SK-N-SH (cell line): Measurements from ENCODE around the gene WASF2. TPM values are rescaled to one million over a fixed set of nuclear protein-coding genes. Genes with fewer than 3 reads are reported as not detected.

Source experiments
- CTCF ChIA-PET: fragments of 300-600, 350-600 bp; formaldehyde crosslinking; extraction: SDS; loops from one replicate; lab custom pipeline; 2021; lab: Yijun Ruan, JAX
- POLR2A ChIA-PET: fragments of 350-600 bp; sonication (Branson Sonifier 250); formaldehyde crosslinking; extraction: SDS; loops from one replicate; lab custom pipeline; 2020; ENCODE audit warnings: antibody characterized with exemption, inconsistent platforms; lab: Yijun Ruan, JAX
- DNase-seq: peaks from one replicate; pipeline ENCODE4 v3.0.0; 2012
- H2AFZ ChIP-seq: fragments of 200-600 bp; sonication (generic); 2 replicates; pipeline ENCODE4 v1.8.1; 2016; ENCODE audit warnings: antibody characterized with exemption, mild to moderate bottlenecking, low read depth
- H3F3A ChIP-seq: fragments of 200-600 bp; sonication (generic); replicated peaks from 2 replicates; pipeline ENCODE3; 2016; ENCODE audit warnings: antibody characterized with exemption, mild to moderate bottlenecking; ENCODE audit not compliant: insufficient read depth
- H3K27ac ChIP-seq, 2 experiments: fragments of 200-500 bp in 1 of 2; fragments of 200-600 bp in 1 of 2; sonication (Bioruptor generic) in 1 of 2; sonication (generic), shearing (Covaris generic) in 1 of 2; 2 replicates each; pipeline versions ENCODE4 v1.5.1 to v1.6.1; 2014 to 2016; ENCODE audit warnings: low read depth in 2 of 2, inconsistent platforms in 1 of 2, low read length in 1 of 2, mild to moderate bottlenecking in 1 of 2, mixed read lengths in 1 of 2
- H3K27me3 ChIP-seq: fragments of 200-600 bp; sonication (generic), shearing (Covaris generic); 2 replicates; pipeline ENCODE4 v1.6.1; 2016; ENCODE audit warnings: mixed run types; ENCODE audit not compliant: insufficient read depth
- H3K36me3 ChIP-seq, 2 experiments: fragments of 200-500 bp in 1 of 2; fragments of 200-600 bp in 1 of 2; sonication (Bioruptor generic) in 1 of 2; sonication (generic) in 1 of 2; replicated peaks in 1 of 2; 2 replicates each; pipeline versions ENCODE3 to v1.5.1; 2014 to 2016; ENCODE audit warnings: low read length in 1 of 2, mild to moderate bottlenecking in 1 of 2; ENCODE audit not compliant: insufficient read depth in 2 of 2, control insufficient read depth in 1 of 2
- H3K4me1 ChIP-seq, 2 experiments: fragments of 200-500 bp in 1 of 2; fragments of 200-600 bp in 1 of 2; sonication (Bioruptor generic) in 1 of 2; sonication (generic), shearing (Covaris generic) in 1 of 2; 2 replicates each; pipeline versions ENCODE4 v1.5.1 to v1.6.1; 2014 to 2016; ENCODE audit warnings: low read depth in 1 of 2, low read length in 1 of 2, mixed run types in 1 of 2; ENCODE audit not compliant: insufficient read depth in 2 of 2, control insufficient read depth in 1 of 2
- H3K4me2 ChIP-seq: fragments of 200-600 bp; sonication (generic), shearing (Covaris generic); 2 replicates; pipeline ENCODE4 v1.6.1; 2017; ENCODE audit warnings: mixed run types
- H3K4me3 ChIP-seq, 2 experiments: fragments of 200-500 bp in 1 of 2; fragments of 200-600 bp in 1 of 2; sonication (Bioruptor generic) in 1 of 2; sonication (generic), shearing (Covaris generic) in 1 of 2; 2 replicates each; pipeline versions ENCODE4 v1.5.1 to v1.8.1; 2014 to 2016; ENCODE audit warnings: low read depth in 2 of 2, inconsistent platforms in 1 of 2, low read length in 1 of 2, mild to moderate bottlenecking in 1 of 2, mixed read lengths in 1 of 2, moderate library complexity in 1 of 2
- H3K79me2 ChIP-seq: fragments of 200-600 bp; sonication (generic); 2 replicates; pipeline ENCODE4 v1.8.1; 2017; ENCODE audit warnings: mild to moderate bottlenecking; ENCODE audit not compliant: insufficient read depth
- H3K9ac ChIP-seq: fragments of 200-600 bp; sonication (generic); 2 replicates; pipeline ENCODE4 v1.6.1; 2017; ENCODE audit warnings: mixed run types
- H3K9me2 ChIP-seq: fragments of 200-600 bp; sonication (generic); 2 replicates; pipeline ENCODE4 v1.6.1; 2017; ENCODE audit warnings: mixed run types
- H3K9me3 ChIP-seq: fragments of 200-600 bp; sonication (generic); 2 replicates; pipeline ENCODE4 v1.6.1; 2017; ENCODE audit warnings: mixed run types, mild to moderate bottlenecking, moderate library complexity
- H4K20me1 ChIP-seq: fragments of 200-600 bp; sonication (generic); 2 replicates; pipeline ENCODE4 v1.6.1; 2017; ENCODE audit warnings: mild to moderate bottlenecking, mixed run types; ENCODE audit not compliant: insufficient read depth
- EP300 ChIP-seq, 2 experiments: IDR thresholded peaks; 2 replicates each; pipeline versions ENCODE4 v1.4.0 to v1.6.1; 2012; ENCODE audit warnings: borderline replicate concordance in 1 of 2, low read depth in 1 of 2, low read length in 1 of 2
- EZH2phosphoT487 ChIP-seq: fragments of 200-600 bp; sonication (generic); IDR thresholded peaks from 2 replicates; pipeline ENCODE4 v1.6.1; 2017; ENCODE audit warnings: low read depth, mixed run types, mild to moderate bottlenecking, antibody characterized with exemption, moderate library complexity, borderline replicate concordance
- FOXJ3 ChIP-seq: sonication (generic); formaldehyde crosslinking; IDR thresholded peaks from 2 replicates; pipeline ENCODE4 v1.5.1; 2020; ENCODE audit warnings: mild to moderate bottlenecking, missing genetic modification reagents
- GABPA ChIP-seq: IDR thresholded peaks from 2 replicates; pipeline ENCODE4 v1.4.0; 2012; ENCODE audit warnings: low read depth, mild to moderate bottlenecking
- MXI1 ChIP-seq: IDR thresholded peaks from 2 replicates; pipeline ENCODE4 v1.6.1; 2012; ENCODE audit warnings: mild to moderate bottlenecking, low read depth, low read length, improper control_type of control experiment
- NRF1 ChIP-seq: IDR thresholded peaks from 2 replicates; pipeline ENCODE4 v1.6.1; 2012; ENCODE audit warnings: low read depth, mild to moderate bottlenecking, low read length
- POLR2AphosphoS5 ChIP-seq: IDR thresholded peaks from 2 replicates; pipeline ENCODE4 v1.6.1; 2012; ENCODE audit warnings: low read depth, low read length
- RAD21 ChIP-seq: IDR thresholded peaks from 2 replicates; pipeline ENCODE4 v1.6.1; 2012; ENCODE audit warnings: mild to moderate bottlenecking, low read length
- RCOR1 ChIP-seq: fragments of 150-350 bp; IDR thresholded peaks from 2 replicates; pipeline ENCODE4 v1.6.1; 2017; ENCODE audit warnings: antibody characterized with exemption, low read length
- RFX5 ChIP-seq: IDR thresholded peaks from 2 replicates; pipeline ENCODE4 v1.6.1; 2012; ENCODE audit warnings: mild to moderate bottlenecking, improper control_type of control experiment, low read length
- RXRA ChIP-seq: IDR thresholded peaks from 2 replicates; pipeline ENCODE4 v1.4.0; 2012; ENCODE audit warnings: low read depth, mild to moderate bottlenecking, borderline replicate concordance
- SIN3A ChIP-seq: IDR thresholded peaks from 2 replicates; pipeline ENCODE4 v1.6.1; 2012; ENCODE audit warnings: low read depth, mild to moderate bottlenecking, low read length, moderate library complexity, borderline replicate concordance
- SMC3 ChIP-seq: IDR thresholded peaks from 2 replicates; pipeline ENCODE4 v1.6.1; 2012; ENCODE audit warnings: low read depth, low read length, improper control_type of control experiment
- TAF1 ChIP-seq: IDR thresholded peaks from 2 replicates; pipeline ENCODE4 v1.6.1; 2012; ENCODE audit warnings: low read depth, mild to moderate bottlenecking, low read length, moderate library complexity, borderline replicate concordance
- TCF12 ChIP-seq: IDR thresholded peaks from 2 replicates; pipeline ENCODE4 v1.4.0; 2012
- WGBS: methylation state at CpG from one replicate; pipeline ENCODE4 v1.1.6; 2017; ENCODE audit warnings: low lambda C conversion rate; 5-methylcytosine and 5-hydroxymethylcytosine counted together
- polyA plus RNA-seq, 3 experiments: library from polyadenylated mRNA; depleted of rRNA; stranded (reverse); fragments of >200 nt; gene quantifications; 2 replicates each; pipeline ENCODE4 v1.2.3, GENCODE V29; 2012
- TF ChIP-seq, protein P1 (sequence below): IDR thresholded peaks from 2 replicates; pipeline ENCODE4 v1.4.0; 2012; ENCODE audit warnings: low read depth, borderline replicate concordance
- TF ChIP-seq, protein P2 (sequence below): fragments of 150-350 bp; IDR thresholded peaks from 2 replicates; pipeline ENCODE4 v1.6.1; 2016; ENCODE audit warnings: mild to moderate bottlenecking, low read depth, low read length
- TF ChIP-seq, protein P3 (sequence below): fragments of 200-600 bp; sonication (generic); IDR thresholded peaks from 2 replicates; pipeline ENCODE4 v1.6.1; 2017; ENCODE audit warnings: antibody characterized with exemption, mild to moderate bottlenecking, moderate library complexity
- TF ChIP-seq, protein P4 (sequence below): IDR thresholded peaks from 2 replicates; pipeline ENCODE4 v1.4.0; 2012; ENCODE audit warnings: low read depth

Gene WASF2
- polyA plus RNA-seq, 1 of the 3 experiments (the other 2 are of a cell fraction) = 27.1 TPM

DNA sequence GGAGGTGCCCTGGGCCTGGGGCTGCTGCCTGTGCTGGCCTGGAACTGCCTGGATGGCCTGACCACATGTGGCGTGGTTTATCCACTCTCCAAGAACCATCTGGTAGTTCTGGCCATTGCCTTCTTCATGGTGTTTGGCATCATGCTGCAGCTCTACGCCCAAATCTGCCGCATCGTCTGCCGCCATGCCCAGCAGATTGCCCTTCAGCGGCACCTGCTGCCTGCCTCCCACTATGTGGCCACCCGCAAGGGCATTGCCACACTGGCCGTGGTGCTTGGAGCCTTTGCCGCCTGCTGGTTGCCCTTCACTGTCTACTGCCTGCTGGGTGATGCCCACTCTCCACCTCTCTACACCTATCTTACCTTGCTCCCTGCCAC lies 95.7 kb downstream of the WASF2 start:
- Histone ChIP-seq H3K4me3 (no peak overlapping the region), H4K20me1 (no peaks in the 10 kb centered on the region), H3K36me3 (no peaks in the 10 kb centered on the region), H3K4me1 (peaks cover 0 to 28% of the 10 kb centered on the region in 2 experiments; a peak in 2 of 4 replicates), H3K79me2 (peaks cover 11% of the 10 kb centered on the region; the same call in 1 of the 2 replicates), H3K27me3 (no peaks in the 10 kb centered on the region; the same call in 1 of the 2 replicates), H3K27ac (0 out of 4 replicates have a peak overlapping the region, but pooled peaks of 1 of the 2 experiments have one; percentile 15), H2AFZ (no peak overlapping the region), H3K9me3 (no peaks in the 10 kb centered on the region), H3K9me2 (no peaks in the 10 kb centered on the region)
- DNase-seq = no peak
- WGBS = 97% methylated on average over 9 of the region's 9 CpGs
- ChIA-PET CTCF (interaction anchor here (0.7 to 20.0 kb wide), 38 partner anchors 8 to 350 kb away, joined by 3 to 731 read pairs (median 6); partner anchors contain the start of genes AHDC1, MAP3K6 and SYTL1), POLR2A (interaction anchor here (1.1 to 2.1 kb wide), 3 partner anchors 28 to 278 kb away, joined by 3 to 14 read pairs (median 5); partner anchors contain the start of genes IFI6 and MAP3K6)
- TF ChIP-seq POLR2AphosphoS5 = no peak
- no peak for TF ChIP-seq GABPA
- no peak for TF ChIP-seq EZH2phosphoT487
- no peak for TF ChIP-seq TAF1
- no peak for TF ChIP-seq MXI1
- TF ChIP-seq, protein P1, sequence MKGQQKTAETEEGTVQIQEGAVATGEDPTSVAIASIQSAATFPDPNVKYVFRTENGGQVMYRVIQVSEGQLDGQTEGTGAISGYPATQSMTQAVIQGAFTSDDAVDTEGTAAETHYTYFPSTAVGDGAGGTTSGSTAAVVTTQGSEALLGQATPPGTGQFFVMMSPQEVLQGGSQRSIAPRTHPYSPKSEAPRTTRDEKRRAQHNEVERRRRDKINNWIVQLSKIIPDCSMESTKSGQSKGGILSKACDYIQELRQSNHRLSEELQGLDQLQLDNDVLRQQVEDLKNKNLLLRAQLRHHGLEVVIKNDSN = no peak
- TF ChIP-seq, protein P2, sequence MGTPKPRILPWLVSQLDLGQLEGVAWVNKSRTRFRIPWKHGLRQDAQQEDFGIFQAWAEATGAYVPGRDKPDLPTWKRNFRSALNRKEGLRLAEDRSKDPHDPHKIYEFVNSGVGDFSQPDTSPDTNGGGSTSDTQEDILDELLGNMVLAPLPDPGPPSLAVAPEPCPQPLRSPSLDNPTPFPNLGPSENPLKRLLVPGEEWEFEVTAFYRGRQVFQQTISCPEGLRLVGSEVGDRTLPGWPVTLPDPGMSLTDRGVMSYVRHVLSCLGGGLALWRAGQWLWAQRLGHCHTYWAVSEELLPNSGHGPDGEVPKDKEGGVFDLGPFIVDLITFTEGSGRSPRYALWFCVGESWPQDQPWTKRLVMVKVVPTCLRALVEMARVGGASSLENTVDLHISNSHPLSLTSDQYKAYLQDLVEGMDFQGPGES = no peak
- TF ChIP-seq, all 33 proteins: peak for 0
- Histone ChIP-seq H3K9ac (no peak overlapping the region), H3F3A (peaks cover 12% of the 10 kb centered on the region), H3K4me2 (no peak overlapping the region)

DNA sequence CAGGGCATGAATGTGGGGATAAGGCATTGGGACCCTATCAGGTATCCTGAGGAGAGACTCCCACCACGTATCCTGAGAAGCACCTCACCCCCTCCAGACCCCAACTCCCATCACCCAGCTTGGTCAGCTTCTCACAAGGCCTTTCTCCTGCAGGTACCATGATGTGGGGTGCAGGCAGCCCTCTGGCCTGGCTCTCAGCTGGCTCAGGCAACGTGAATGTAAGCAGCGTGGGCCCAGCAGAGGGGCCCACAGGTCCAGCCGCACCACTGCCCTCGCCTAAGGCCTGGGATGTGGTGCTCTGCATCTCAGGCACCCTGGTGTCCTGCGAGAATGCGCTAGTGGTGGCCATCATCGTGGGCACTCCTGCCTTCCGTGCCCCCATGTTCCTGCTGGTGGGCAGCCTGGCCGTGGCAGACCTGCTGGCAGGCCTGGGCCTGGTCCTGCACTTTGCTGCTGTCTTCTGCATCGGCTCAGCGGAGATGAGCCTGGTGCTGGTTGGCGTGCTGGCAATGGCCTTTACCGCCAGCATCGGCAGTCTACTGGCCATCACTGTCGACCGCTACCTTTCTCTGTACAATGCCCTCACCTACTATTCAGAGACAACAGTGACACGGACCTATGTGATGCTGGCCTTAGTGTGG lies 96.2 kb downstream of the WASF2 start:
- no peaks in the 10 kb centered on the region for H3K9me3 ChIP-seq
- no peak for DNase-seq
- H3K9me2 ChIP-seq = no peaks in the 10 kb centered on the region
- H3K4me1 ChIP-seq = peaks cover 0 to 28% of the 10 kb centered on the region in 2 experiments; a peak in 2 of 4 replicates
- peaks cover 9% of the 10 kb centered on the region for H3F3A ChIP-seq
- ChIA-PET CTCF (interaction anchor here (0.6 to 20.0 kb wide), 18 partner anchors 22 to 291 kb away, joined by 3 to 731 read pairs (median 4); partner anchors contain the start of genes AHDC1 and MAP3K6), POLR2A (interaction anchor here (1.1 kb wide), 1 partner anchor 278 kb away, joined by 3 read pairs; the partner anchor contains the start of gene IFI6)
- H3K4me2 ChIP-seq = peak overlapping the region; percentile 100
- H3K4me3 ChIP-seq = no peak overlapping the region; a peak in 1 of 4 replicates
- no peak overlapping the region for H2AFZ ChIP-seq
- H3K79me2 ChIP-seq = peaks cover 11% of the 10 kb centered on the region; the same call in 1 of the 2 replicates
- H3K36me3 ChIP-seq = no peaks in the 10 kb centered on the region
- no peaks in the 10 kb centered on the region for H4K20me1 ChIP-seq
- WGBS = 94% methylated on average over 8 of the region's 18 CpGs
- no peaks in the 10 kb centered on the region; the same call in 1 of the 2 replicates for H3K27me3 ChIP-seq
- H3K27ac ChIP-seq = no peak overlapping the region; a peak in 1 of 4 replicates
- peak overlapping the region; percentile 95 for H3K9ac ChIP-seq
- TF ChIP-seq TAF1 = no peak
- TF ChIP-seq RFX5 = no peak
- TF ChIP-seq NRF1 = no peak
- TF ChIP-seq SIN3A = no peak
- no peak for TF ChIP-seq FOXJ3
- TF ChIP-seq, protein P2 = no peak
- TF ChIP-seq, protein P1 = no peak
- TF ChIP-seq, protein P3, sequence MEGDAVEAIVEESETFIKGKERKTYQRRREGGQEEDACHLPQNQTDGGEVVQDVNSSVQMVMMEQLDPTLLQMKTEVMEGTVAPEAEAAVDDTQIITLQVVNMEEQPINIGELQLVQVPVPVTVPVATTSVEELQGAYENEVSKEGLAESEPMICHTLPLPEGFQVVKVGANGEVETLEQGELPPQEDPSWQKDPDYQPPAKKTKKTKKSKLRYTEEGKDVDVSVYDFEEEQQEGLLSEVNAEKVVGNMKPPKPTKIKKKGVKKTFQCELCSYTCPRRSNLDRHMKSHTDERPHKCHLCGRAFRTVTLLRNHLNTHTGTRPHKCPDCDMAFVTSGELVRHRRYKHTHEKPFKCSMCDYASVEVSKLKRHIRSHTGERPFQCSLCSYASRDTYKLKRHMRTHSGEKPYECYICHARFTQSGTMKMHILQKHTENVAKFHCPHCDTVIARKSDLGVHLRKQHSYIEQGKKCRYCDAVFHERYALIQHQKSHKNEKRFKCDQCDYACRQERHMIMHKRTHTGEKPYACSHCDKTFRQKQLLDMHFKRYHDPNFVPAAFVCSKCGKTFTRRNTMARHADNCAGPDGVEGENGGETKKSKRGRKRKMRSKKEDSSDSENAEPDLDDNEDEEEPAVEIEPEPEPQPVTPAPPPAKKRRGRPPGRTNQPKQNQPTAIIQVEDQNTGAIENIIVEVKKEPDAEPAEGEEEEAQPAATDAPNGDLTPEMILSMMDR = no peak
- TF ChIP-seq, protein P4, sequence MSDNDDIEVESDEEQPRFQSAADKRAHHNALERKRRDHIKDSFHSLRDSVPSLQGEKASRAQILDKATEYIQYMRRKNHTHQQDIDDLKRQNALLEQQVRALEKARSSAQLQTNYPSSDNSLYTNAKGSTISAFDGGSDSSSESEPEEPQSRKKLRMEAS = no peak
- no peak for TF ChIP-seq TCF12
- TF ChIP-seq RAD21 = no peak
- no peak for TF ChIP-seq RXRA
- no peak for TF ChIP-seq RCOR1
- no peak for TF ChIP-seq EP300 (IDR thresholded peaks at IDR 0.05; ENCODE audit: borderline replicate concordance in 1 of 2, low read depth in 1 of 2, low read length in 1 of 2)
- no peak for TF ChIP-seq POLR2AphosphoS5
- TF ChIP-seq GABPA = no peak
- TF ChIP-seq SMC3 = no peak
